Effector CD4-positive, alpha-beta T cell (primary cell): ENCODE results near the gene ARAP3.
"Not testable (repeated sequence)": the region's sequence is repeated elsewhere in the genome, so short reads cannot be mapped to it uniquely, and the experiment has no call there.

Source experiments
- DNase-seq: peaks from one replicate; pipeline ENCODE4 v3.0.0-alpha.2; 2020

ARAP3 gene

GRCh38 chr5:141637767-141638419 is 44.1 kb downstream of the ARAP3 start:
- peak; percentile 40 for DNase-seq

- peak; percentile 53 for DNase-seq
These were observed 44.8 kb downstream of the ARAP3 start for GRCh38 chr5:141637123-141637766.

GRCh38 chr5:141636413-141637122 is 45.5 kb downstream of the ARAP3 start, which contains the start of the genes HDAC3 and RELL2:
HDAC3 (minus strand) TSS chr5:141636849; CDS start chr5:141636790, 59 bp downstream.
RELL2 (plus strand) TSS chr5:141636997; CDS start chr5:141638226, 1,229 bp downstream.
- DNase-seq, result peak; percentile 91

GRCh38 chr5:141636106-141636412 is 46.0 kb downstream of the ARAP3 start:
- DNase-seq, result no peak

- DNase-seq, result no peak
These were observed 46.4 kb downstream of the ARAP3 start for GRCh38 chr5:141635646-141636045.

GRCh38 chr5:141634720-141635119 is 47.3 kb downstream of the ARAP3 start:
- DNase-seq, result no peak

GRCh38 chr5:141633871-141634561 is 48.0 kb downstream of the ARAP3 start:
- DNase-seq, result no peak

GRCh38 chr5:141632650-141633049 is 49.4 kb downstream of the ARAP3 start:
- DNase-seq, result no peak

- no peak for DNase-seq
These were observed 51.4 kb downstream of the ARAP3 start for GRCh38 chr5:141630570-141631140.

- DNase-seq, result no peak
These were observed 53.7 kb downstream of the ARAP3 start for GRCh38 chr5:141628175-141628788.

- DNase-seq, result no peak
These were observed 58.4 kb downstream of the ARAP3 start for GRCh38 chr5:141623611-141624010.

- no peak for DNase-seq
These were observed 58.8 kb downstream of the ARAP3 start for GRCh38 chr5:141623186-141623585.

- peak; percentile 97 for DNase-seq
These were observed 63.1 kb downstream of the ARAP3 start, which contains the start of gene DIAPH1 for GRCh38 chr5:141618804-141619554. DIAPH1 (minus strand) TSS chr5:141619000; CDS start chr5:141618914, 86 bp downstream.

GRCh38 chr5:141618030-141618803 is 63.8 kb downstream of the ARAP3 start:
- peak; percentile 24 for DNase-seq

- no peak for DNase-seq
These were observed 64.4 kb downstream of the ARAP3 start for GRCh38 chr5:141617682-141618029.

GRCh38 chr5:141617128-141617527 is 64.9 kb downstream of the ARAP3 start:
- DNase-seq, result no peak

GRCh38 chr5:141615991-141616720 is 65.9 kb downstream of the ARAP3 start:
- DNase-seq, result no peak

- no peak for DNase-seq
These were observed 68.7 kb downstream of the ARAP3 start for GRCh38 chr5:141613344-141613743.

- no peak for DNase-seq
These were observed 70.7 kb downstream of the ARAP3 start for GRCh38 chr5:141611289-141611688.

- not testable (repeated sequence) for DNase-seq
These were observed 72.1 kb downstream of the ARAP3 start for GRCh38 chr5:141609921-141610320.
